RPMI7951 (cell line): ENCODE data around the gene SMPD3. TPM values are rescaled to one million over a fixed set of nuclear protein-coding genes. Genes with fewer than 3 reads are reported as not detected.

ENCODE experiments used
- DNase-seq: peaks from one replicate; pipeline ENCODE4 v3.0.0-alpha.2; 2012; ENCODE audit warnings: low read depth
- total RNA-seq: library from RNA; depleted of rRNA; stranded (reverse); fragments of >200 nt; shearing (Covaris generic); gene quantifications from 2 replicates; pipeline ENCODE4 v1.2.3, GENCODE V29; 2014

Gene SMPD3
- total RNA-seq, 1 experiment from 2014 or later, result 0.12 TPM

GRCh38 chr16:68383858-68384257, 64.5 kb downstream of the SMPD3 start:
- DNase-seq, result no peak

DNA sequence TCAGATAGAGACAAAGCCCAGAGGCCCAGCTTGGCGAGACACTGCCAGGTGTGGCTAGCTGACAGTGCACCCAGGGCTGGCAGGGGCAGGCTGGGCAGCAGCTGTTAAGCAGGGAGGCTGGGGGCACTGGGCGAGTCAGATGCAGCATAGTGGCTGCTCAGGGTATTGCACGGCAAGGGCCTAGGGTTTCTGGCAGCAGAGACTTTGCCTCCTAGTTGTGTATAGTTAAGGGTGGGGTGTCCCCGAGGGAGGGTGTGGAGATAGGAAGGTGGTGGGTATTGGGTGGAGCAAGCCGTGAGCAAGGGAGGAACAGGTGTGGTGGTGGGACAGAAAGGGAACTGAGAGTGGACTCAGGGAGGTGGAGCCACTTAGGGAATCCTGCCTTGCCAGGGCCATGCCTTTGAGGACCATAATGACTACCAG, 66.0 kb downstream of the SMPD3 start:
- no peak for DNase-seq

DNA sequence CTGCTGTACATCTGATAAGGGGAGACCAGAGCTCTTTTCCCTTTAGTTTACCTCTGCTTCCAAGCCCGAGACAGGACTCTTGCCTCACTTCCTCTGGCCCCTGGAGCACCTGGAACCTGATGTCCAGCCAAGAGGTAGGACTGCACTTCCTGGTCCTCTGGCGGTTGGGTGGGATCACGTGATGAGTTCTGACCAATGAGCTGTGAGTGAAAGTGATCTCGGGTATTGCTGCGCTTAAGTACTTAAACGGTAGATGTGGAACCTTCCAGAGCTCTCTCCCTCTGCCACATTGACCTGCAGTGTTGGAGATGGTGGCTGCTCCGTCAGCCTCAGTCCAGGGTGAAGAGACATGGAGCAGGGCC, 67.0 kb downstream of the SMPD3 start:
- DNase-seq, result no peak

GRCh38 chr16:68380676-68381362, 67.5 kb downstream of the SMPD3 start:
- no peak for DNase-seq

- no peak for DNase-seq
These were observed 68.0 kb downstream of the SMPD3 start for GRCh38 chr16:68380348-68380670.

DNA sequence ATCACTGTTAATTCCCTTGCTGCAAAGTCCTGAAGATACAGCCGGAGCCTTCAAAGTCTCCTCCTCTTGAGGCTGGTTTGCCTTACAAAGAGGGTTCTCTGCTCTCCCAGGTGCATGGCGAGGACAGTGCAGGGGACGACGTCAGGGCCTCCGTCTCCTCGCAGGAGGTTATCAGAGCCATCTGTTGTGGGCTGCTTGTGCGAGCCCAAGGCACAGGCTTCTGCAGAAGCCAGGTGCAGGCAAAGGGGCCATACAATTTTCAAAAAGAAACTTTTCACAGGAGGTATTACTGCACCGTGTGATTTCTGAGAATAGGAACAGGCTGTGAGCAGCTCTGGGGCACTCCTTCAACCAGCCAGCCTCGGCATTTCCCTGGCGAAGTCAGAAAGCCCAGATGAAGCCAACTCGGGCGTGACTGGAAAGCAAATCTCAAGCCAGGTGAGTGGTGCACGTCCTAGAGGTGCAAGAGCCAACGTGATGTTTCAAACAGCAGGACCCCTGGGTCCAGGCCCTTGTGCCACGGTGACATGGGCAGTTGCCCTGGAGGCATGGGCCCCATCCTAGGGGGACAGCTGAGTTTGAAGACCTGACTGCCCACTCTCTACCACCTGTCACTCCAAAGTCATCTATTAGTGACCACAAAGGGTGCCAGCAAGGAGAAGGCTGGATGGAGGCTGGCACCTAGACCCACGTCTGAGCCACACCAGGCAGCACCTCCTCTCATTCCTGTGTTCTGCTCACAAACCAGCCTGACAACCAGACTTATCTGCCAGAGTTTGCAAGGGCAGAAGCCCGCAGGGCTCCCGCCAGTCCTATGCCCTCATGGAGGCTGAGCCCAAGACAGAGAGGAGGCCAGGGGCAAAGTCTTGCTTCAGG, 68.6 kb downstream of the SMPD3 start:
- DNase-seq, result no peak

DNA sequence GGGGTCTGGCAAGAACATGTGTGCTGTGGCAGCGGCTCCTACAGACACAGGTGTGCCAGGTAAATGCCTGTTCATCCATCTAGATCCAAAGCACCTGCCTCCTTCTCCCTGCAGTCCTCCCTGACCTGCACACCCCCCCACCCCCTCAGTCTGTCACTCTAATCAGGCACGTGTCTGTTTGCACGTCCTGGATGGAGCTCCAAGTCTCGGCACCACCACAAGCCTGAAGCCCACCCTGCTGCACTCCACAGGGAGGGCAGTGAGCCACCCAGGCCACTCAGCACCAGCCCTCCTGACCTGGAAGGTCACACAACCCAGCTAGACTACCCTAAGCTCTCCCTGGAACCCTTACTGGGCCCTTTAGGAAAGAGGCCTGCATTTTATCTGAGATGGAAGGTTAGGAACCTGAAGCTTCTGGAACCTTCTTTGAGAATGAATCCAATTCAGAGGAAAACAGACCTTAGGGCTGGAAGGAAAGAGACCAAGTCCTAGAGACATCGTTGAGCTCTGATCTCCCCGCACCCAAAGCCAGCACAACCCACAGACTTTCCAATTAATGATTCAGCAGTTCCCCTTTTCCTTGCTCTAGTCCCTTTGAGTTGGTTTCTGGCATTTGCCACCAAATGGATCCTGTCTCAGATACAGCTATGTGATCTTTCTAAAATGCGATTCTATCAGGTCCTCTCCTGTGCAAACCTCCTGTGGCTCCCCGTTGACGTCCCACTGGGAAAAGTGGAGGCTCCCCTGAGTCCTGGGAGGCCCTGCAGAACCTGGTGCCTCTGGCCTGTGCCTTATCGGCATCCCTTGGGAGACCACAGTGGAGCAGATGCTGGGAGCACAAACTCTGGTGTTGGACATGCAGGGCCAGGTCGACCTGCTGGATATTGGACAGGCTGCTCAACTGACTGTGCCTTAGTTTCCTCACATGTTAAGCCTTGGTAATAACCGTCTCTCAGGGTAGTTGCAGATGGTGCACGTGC, 69.6 kb downstream of the SMPD3 start:
- DNase-seq, result no peak

- no peak for DNase-seq
These were observed 70.5 kb downstream of the SMPD3 start for GRCh38 chr16:68377667-68378393.

DNA sequence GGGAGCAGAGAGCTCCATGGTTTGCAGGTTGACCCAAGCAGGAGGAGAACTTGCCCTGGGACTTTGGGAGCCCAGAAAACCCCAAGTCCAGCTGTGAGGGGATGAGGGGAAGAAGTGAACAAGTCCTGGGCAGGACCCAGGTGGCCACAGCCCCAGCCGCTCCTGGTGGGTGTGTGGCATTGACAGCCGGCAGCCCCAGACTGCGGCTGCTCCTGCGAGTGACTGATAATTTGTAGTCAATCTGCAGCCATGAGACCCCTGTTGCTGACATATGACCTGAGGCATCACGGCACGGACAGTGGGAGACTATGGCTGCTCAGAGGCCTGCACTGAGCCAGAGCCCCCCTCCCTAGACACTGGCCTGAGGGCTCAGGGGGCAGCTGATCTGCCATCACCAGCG, 71.1 kb downstream of the SMPD3 start:
- no peak for DNase-seq

GRCh38 chr16:68376590-68376989, 71.7 kb downstream of the SMPD3 start:
- DNase-seq, result no peak

DNA sequence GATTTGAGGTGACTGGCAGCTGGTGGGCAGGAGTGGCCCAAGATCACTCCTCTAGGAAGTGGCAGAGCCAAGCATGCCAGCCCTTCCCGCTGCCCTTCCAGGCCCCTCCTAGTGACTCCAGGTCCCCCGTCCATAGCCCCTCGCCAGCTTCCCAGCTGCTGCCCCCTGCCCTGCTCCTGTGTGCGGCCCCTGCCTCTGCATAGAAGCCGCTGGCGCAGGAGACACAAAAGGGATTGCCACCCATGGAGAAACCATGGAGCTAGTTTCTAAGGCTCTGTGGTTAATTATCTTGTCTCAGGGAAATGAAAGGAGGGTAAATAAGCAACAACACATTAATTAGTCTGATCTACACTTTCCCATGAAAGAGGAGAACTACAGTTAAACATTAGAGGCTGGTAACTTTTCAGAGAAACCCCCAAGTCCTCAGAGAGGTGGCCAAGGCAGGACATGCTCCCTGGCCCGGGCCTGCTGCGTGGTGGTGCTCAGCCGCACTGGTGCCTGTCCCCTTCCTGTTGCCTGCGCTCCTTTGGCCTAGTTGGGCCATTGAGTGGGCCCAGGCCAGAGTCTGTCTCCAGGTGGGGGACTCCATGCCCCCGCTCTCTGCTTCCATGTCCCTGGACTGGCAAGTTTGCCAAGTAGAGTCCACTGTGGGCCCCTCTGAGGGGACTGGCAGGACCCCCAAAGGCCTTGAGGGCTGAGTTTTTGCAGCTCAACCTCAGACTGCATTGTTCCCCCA, 72.3 kb downstream of the SMPD3 start:
- no peak for DNase-seq

DNA sequence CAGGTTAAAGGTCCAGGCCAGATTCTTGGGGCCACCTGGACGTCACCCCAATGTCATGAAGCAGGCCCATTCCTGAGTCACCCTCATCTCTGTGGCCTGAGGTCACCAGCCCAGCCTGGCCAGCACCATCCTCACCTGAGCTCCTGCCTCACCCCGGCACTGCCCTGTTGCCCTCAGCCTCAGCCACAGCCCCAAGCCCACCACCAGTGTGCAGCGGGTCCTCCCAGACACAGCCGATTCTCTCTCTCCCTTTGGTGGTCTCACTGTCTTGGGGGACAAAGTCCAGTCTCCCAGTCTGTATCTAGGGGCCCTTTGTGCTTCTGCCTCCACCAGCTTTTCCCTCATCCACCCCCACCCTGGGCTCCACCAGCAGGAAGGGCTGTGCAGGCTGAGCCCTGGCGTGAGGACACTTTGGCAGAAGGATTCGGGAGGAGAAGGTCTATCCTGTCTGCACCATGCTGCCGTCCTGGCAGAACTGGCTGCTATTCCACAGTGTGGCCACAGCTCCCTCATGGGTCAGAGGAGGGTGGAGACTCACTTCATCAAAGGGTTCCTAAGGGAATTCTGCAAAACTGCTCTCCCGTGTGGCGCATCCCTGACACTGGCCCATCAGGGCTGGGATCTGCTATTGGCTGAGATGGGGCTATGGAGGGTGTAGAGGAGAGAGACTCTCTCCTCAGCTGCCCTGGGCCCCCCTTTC, 73.2 kb downstream of the SMPD3 start:
- peak; percentile 15 for DNase-seq

- DNase-seq, result no peak
These were observed 74.0 kb downstream of the SMPD3 start for GRCh38 chr16:68374246-68374805.

DNA sequence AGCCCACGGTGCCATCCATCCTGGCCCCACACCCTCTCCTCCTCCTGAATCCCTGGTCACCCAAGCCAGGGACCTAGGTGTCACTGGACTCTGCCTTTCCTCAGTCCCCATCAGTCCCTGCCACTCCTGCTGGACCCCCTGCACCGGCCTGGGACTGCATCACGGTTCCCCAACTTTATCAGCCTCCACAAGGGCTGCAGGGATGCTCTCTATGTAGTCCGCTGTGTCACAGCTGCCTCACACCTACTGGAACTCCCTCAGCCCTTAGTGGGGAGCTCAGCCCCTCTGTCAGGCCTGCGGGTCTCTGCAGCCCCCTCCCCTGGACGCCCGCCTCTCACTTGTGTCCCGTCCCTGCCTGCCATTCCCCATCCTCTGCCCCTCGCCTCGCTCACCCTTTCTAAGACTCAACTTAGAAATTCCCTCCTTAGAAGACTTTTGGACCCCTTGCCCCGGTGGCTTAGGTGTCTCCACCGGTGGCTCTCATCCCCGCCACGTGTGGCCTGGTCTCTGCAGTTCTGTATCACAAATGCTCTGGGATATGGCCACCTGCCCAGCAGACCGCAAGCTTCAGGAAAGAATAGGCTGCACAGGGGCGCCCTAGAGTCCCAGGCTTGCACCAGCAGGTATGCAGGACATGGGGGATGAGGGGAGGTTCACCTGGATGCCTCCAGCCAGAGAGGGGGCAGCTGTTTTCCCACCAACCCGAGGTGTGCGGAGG, 74.6 kb downstream of the SMPD3 start:
- no peak for DNase-seq

- DNase-seq, result no peak
These were observed 75.5 kb downstream of the SMPD3 start for GRCh38 chr16:68372806-68373205.

DNA sequence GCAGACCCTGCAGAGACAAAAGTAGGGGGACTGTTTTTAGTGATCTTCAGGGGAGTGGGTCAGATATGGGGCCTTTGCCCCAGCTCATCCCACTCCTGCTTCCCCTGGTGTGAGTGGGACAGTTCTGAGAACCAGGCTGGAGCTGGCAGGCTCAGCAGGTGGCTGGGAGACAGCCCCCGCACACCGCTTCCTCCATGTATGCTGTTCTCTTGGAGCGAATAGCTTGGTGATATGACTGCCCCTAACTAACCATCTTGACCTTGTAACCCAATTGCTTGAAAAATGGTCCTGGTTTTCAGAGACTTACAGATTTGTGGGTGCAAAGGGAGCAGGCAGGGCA, 76.0 kb downstream of the SMPD3 start:
- no peak for DNase-seq

- DNase-seq, result no peak
These were observed 76.5 kb downstream of the SMPD3 start for GRCh38 chr16:68371706-68372380.

GRCh38 chr16:68371276-68371651, 77.0 kb downstream of the SMPD3 start:
- DNase-seq, result no peak
